HT1080 (cell line): ENCODE data around the gene TCEAL2. TPM values are rescaled to one million over a fixed set of nuclear protein-coding genes. Genes with fewer than 3 reads are reported as not detected.
"Not testable (repeated sequence)": the region's sequence is repeated elsewhere in the genome, so short reads cannot be mapped to it uniquely, and the experiment has no call there.

Experiments used
- DNase-seq: peaks from one replicate; pipeline ENCODE4 v3.0.0-alpha.2; 2015; ENCODE audit warnings: low read depth
- polyA plus RNA-seq, 2 experiments: library from polyadenylated mRNA; depleted of rRNA; stranded (reverse); fragments of >200 nt; gene quantifications; 2 replicates each; pipeline ENCODE4 v1.2.3, GENCODE V29; 2015
- total RNA-seq: library from RNA; depleted of rRNA; stranded (reverse); fragments of >200 nt; shearing (Covaris generic); gene quantifications from 2 replicates; pipeline ENCODE4 v1.2.3, GENCODE V29; 2014; rRNA removed

TCEAL2 gene
- 0.17 and 0.37 TPM in 2 replicates for total RNA-seq
- 0.07 and 0.23 TPM in 2 replicates for polyA plus RNA-seq (2015; cell fraction: cytosol; rRNA removed)
- not detected in 2 replicates for polyA plus RNA-seq (2015; cell fraction: nucleus; rRNA removed)

DNA sequence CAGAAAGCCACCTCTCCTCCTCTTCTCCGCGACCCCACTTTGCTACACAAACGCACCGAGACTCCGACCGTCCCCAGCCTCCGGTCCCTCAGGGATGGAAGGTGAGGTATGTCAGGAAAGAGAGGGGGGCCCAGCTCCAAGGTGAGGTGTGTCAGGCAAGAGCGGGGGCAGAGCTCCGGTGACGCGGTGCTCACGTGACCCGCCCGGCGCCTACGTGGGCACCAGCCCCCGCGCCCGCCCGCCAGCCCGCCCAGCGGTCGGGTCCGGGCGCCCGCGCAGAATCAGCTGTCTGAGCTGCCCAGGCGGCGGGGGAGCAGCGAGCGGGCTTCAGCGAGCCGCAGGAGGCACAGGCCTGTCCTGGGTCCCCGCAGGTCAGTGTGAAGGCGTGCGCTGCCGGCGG, at the start of gene TCEAL2:
Gene TCEAL2 (plus strand): TSS at position 244 of the 400 bp plus-strand sequence. CDS start 1,152 bp downstream, outside the sequence.
- not testable (repeated sequence) for DNase-seq

- DNase-seq: no peak
Observed at GRCh38 chrX:102077426-102077825, 48.1 kb upstream of the TCEAL2 start.

DNA sequence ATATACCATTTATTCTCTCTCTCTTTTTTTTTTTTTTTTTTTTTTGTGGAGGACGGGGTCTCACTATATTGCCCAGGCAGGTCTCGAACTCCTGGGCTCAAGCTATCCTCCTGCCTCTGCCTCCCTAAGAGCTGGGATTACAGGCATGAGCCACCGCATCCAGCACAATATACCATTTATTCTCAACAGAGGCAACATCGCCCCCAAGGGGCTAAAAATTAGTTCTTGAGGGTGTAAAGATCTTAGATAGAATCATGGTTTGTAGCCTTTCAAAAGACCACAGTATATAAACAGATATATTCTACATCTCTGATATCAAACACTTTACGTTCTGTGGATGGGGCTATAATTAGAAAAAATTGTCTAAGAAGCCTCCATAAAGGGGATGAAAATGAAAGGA, 39.8 kb upstream of the TCEAL2 start:
- peak; percentile 1 for DNase-seq

- DNase-seq: no peak
Observed at GRCh38 chrX:102113367-102113766, 12.1 kb upstream of the TCEAL2 start.

- DNase-seq: no peak
Observed at GRCh38 chrX:102115748-102116147, 9.7 kb upstream of the TCEAL2 start.

DNA sequence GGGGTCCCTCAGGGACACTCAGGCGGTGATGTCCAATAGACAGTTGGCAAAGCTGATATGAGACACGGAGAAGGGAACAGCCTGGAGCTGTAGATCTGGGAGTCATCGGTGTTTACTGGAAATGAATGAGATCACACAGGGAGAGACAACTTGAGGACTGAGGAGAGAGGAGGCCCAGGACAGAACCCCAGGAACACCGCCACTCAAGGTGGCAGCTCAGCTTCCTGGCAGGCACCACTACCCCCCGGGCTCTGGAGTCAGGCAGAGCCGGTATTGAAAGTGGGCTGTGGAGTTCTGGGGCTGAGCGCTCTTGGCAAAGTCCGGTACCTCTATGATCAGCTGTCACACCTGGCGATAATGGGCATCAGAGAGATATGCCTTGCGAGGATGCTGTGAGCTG, 465 bp upstream of the TCEAL2 start:
- not testable (repeated sequence) for DNase-seq

DNA sequence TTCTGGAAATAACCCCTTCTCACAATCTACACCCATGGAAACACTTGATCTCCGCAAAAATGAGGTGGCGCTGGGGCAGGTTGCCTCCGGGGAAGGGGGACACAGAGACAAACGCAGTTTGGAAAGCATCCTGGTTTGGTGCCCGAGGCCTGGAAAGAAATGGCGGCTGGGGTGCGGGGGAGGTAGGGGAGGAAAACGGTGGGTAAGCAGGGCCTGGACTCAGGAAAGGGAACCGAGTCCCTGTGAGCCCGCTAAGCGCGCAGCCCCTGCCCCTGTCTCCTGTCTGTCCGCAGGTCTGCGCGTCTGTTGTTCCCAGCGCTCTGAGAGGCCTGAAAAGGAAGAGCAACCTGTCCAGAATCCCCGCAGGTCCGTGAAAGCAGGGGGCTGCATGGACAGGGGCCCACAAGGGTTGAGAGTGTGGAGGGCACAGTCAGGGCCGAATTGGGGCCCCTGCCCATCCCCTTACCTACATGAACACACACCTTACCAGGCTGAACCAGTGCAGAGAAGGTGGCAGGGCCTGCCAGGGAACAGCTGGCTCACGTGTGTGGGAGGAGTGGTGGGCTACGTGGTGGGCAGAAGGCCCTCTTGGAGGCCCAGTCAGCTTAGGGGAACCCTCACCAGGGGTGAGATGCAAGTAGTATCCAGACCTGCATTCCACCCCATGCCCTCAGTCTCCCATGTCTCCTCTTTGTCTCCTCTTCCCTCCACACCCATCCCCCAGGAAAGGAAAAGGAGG, 770 bp downstream of the TCEAL2 start:
- DNase-seq: not testable (repeated sequence)

DNA sequence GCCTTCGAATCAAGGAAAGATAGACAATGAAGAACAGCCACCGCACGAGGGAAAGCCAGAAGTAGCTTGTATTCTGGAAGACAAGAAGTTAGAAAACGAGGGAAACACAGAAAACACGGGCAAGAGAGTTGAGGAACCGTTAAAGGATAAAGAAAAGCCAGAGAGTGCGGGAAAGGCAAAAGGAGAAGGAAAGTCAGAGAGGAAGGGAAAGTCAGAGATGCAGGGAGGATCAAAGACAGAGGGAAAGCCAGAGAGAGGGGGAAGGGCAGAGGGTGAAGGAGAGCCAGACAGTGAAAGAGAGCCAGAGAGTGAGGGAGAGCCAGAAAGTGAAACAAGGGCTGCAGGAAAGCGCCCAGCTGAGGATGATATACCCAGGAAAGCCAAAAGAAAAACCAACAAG, 1.4 kb downstream of the TCEAL2 start:
- DNase-seq: peak; percentile 0

GRCh38 chrX:102129473-102129872, 4.0 kb downstream of the TCEAL2 start:
- no peak for DNase-seq

DNA sequence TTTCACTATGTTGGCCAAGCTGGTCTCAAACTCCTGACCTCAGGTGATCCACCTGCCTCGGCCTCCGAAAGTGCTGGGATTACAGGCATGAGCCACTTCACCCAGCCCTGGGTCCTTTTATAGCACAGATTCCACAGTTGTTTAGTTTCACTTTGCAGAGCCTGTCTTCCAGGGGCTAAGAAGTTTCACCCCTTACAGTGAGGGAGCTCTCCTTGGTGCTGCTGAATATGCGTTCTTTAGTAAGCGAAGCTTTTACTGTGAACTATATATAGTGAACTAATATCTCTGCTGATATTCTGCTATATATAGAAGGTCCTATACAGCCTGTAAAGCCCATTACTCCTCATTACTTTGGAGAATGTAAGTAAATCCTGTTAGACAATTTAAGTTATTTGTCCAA, 12.6 kb downstream of the TCEAL2 start:
- no peak for DNase-seq

DNA sequence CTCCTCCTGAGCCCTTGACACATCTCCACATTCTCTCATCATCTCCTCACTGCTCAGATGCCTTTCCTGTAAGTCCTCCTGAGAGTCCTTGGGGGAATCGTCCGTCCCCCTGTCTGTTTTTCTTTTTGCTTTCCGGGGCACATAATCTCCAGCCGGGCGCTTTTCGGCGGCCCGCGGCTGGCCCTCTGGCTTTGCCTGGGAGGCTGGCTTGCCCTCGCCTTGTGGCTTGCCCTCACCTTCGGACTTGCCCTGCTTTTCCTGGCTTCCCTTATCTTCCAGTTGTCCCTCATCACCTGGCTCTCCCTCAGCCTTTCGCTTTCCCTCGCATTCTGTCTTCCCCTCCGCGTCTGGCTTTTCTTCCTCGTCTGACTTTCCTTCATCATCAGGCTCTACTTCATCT, 15.4 kb downstream of the TCEAL2 start:
- not testable (repeated sequence) for DNase-seq

DNA sequence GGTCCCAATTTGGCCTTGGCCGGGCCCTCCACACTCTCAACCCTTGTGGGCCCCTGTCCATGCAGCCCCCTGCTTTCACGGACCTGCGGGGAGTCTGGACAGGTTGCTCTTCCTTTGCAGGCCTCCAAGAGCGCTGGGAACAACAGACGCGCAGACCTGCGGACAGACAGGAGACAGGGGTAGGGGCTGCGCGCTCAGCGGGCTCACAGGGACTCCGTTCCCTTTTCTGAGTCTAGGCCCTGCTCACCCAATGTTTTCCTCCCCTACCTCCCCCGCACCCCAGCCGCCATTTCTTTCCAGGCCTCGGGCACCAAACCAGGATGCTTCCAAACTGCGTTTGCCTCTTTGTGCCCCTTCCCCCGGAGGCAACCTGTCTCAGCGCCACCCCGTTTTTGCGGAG, 16.2 kb downstream of the TCEAL2 start:
- not testable (repeated sequence) for DNase-seq

GRCh38 chrX:102142274-102142673, 16.8 kb downstream of the TCEAL2 start, which contains the start of gene TCEAL6:
Gene TCEAL6 (minus strand): TSS chrX:102142481.
- DNase-seq: not testable (repeated sequence)

DNA sequence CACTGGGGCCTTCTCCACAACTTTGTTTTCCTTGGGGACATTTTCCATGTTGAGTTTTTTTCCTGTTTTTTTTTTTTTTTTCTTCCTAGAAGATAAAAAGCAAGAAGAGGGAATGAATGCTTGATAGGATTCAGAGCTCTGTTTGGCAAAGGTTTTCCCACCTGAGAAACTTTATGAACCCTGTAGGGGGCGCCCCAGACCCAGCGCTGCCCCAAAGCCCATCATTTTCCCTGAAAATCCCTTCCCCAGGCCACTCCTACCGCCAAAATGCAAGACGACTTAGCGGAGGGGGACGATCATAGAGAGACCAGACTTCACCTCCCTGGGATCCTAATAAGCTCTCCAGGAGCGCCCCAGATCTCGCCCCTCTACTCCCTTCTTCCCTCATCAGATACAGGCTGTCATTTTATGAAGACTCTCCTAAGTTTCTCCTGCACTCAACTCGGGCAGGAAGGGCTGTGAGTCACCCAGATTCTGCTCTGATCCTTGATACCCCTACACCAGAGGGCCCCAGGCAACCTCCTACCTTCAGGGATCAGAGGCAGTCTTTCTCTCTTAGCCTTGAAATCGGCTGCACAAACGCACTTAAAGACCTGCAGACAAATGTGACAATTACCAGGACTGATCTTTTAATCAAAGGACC, 28.9 kb downstream of the TCEAL2 start:
- DNase-seq: no peak

DNA sequence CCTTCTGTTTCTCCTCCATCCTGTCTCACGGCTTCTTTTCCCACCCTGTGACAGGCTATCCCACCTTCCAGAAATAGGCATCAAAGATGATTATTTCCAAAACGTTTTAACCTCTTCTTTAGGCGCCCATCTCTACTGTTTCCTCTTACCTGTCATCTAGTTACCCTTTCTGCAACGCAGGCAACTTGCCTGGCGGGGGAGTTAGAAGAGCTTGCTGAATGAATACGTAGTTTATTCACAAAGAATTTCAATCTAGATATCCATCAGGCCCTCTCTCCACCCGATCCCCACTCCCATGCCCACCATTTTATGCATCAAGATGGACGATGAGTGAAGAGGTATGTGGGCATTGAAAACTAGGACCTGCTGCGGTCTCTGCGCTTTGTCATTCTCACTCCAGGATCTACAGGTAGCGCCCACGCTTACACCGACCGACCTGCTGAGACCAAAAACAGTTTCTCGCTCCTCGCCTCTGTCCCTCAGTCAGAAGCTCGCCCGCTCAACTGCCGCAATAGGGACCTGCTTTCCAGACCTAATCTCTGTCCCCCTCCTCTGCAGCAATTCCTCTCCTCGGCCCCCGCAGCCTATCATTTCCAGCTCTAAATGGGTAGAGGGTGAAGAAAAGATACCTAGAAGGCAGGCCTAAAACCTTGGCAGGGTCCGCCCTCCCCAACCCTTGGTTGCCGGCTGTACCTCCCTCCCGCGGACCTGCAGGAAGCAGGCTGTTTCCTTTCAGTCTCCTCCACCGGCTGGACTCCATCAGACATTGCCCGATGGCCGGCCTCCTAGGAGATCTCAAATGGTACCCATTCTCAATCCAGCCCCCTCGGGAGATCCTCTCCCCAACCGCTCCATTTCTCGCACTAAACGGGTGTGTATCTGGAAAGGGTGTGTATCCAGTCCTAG, 29.7 kb downstream of the TCEAL2 start:
- no peak for DNase-seq

DNA sequence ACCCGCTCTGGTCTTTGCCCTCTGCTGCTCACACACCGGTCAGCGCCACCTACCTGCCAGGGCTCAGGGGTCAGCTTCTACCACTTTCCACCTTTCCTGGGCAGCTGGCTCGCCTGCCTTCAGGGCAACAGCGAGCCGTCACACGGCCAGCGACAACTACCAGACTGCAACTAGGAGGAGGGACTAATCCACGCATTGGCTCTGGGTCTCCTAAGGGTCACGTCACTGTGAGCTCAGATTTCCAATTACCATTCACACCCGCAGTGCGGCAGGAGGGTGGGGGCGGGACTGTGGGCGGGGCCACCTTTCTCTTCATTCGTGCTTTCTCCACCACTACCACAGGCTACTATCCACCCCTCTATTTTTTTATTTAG, 30.3 kb downstream of the TCEAL2 start, which contains the start of gene BEX5:
Gene BEX5 (minus strand): TSS at position 172 of the 374 bp plus-strand sequence. CDS start 1,712 bp downstream, outside the sequence.
- peak; percentile 12 for DNase-seq

Other genes starting within 250 kb of the TCEAL2 start
- 0.10 and 0.16 TPM in 2 replicates for gene ZMAT1, start 193.7 kb upstream of the TCEAL2 start, total RNA-seq
- gene TCEAL6, start 16.8 kb downstream of the TCEAL2 start, total RNA-seq: not detected in 2 replicates
- gene BEX5, start 30.3 kb downstream of the TCEAL2 start, total RNA-seq: not detected in 2 replicates
- gene TCP11X1, start 89.6 kb downstream of the TCEAL2 start, total RNA-seq: 0.05 TPM in 1 of 2 replicates, not detected in the other
- gene NXF2, start 121.5 kb downstream of the TCEAL2 start, total RNA-seq: 0.30 and 0.76 TPM in 2 replicates